Suppressor macrophage treated with lipopolysaccharide for 4 hours (primary cell): ENCODE results near the gene EPHA2.
"Not testable (repeated sequence)": the region's sequence is repeated elsewhere in the genome, so short reads cannot be mapped to it uniquely, and the experiment has no call there.

Experiments
- DNase-seq: peaks from one replicate; pipeline ENCODE4 v3.0.0-alpha.2; 2020

EPHA2 gene

DNA sequence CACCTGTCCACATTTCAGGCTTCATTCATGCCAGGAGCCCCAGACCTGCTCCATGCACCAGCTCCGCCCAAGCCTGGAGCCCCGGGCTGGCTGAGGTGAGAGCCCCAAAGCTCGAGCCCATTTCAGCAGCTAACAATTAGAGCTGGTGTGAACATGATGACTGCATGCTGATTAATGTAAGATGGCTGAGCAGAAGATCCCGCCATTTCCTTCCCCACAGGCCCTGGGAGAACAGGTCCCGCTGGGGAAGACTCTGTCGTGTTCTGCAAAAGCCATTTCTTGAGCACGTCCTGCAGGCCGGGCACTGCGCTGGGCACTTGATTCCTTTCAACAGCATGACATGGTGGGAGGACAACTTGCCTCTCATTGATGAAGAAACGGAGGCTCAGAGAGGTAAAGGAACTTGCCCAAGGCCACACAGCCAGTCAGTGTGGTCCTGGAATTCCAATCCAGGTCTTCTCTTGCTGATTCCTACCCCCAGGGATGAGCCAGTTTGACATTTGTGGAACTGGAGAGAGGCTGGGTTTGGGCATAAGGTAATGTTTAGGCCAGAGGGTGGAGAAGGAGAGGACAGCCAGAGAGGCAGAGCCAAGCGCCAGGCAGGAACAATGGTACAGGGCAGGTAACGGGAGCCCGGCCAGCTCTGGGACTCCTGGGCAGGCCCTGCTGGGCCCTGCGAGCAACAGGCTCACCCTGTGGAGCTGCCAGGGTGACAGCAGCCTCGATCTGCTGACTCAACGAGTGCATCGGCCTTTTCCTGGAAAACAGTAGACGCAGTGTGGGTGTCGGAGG, 28.1 kb upstream of the EPHA2 start:
- no peak for DNase-seq

DNA sequence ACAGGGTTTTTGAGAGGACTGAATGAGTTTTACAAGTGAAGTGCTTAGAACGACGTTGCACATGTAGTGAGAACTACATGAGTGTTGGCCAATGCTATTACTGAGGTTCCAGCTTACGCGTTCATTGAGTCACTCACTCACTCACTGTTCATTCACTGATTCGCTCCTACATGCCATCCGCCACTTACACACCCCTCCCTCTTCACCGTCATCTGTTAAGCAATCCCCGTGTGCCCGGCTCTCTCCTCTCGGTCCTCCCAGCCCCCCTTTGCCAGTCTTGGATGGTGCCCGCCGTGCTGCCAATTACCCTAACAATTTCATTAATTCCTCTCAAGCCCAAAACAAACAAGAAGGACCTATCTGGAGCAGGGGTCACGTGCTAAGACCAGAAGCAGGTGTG, 27.3 kb upstream of the EPHA2 start:
- peak; percentile 32 for DNase-seq

DNA sequence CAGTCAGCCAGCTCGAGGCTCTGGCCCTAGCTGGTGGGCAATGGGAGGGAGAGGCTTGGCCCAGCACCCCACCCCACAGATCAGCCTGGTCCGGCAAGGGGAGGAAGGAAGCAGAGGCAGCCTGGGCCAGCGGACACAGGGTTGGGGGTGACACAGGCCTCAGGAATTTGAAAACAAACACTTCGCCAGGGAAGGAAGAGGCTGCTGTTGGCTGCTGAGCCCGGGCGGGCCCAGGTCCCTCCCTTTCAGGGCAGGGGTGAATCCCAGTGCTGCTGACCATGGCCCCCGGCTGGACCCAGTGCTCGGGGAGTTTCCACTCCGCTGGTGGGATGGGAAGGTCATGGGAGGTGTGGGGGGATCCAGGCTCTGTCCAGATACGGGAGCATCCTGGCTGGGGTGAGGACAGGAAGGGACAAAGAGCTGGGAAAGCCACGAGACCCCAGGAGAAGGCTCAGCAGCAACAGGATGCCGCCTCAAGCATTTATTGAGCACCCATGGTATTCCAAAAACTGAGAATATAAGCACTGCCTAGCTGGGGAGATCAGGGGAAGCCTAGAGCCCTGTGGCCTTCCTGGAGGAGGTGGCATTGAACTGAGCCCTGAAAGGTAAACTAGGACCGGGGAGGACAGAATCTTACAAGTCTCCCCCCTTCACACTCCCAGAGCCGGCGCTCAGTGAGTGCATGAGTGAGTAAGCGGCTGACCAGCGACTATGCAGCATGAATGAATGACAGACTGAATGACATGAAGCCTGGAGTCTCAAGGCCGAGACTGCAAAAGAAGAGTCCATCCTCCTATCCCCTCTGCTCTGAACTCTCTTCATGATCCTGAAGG, 26.2 kb upstream of the EPHA2 start:
- DNase-seq = no peak

DNA sequence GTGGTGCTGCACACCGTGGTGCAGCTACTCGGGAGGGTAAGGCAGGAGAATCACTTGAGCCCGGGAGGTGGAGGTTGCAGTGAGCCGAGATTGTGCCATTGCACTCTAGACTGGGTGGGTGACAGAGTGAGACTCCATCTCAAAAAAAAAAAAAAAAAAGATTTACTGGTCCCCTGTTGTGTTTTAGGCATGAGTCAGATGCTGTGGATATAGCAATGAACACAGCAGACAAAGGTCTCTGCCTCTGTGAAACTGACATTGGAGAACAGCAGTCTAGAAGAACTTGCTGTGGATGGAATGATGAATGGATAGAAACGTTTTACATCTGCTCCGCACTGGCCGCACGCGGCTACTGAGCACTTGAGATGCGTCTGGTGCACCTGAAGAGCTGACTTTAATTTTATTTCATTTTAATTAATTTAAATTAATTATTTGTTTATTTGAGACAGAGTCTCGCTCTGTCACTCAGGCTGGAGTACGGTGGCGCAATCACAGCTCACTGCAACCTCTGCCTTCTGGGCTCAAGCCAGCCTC, 24.5 kb upstream of the EPHA2 start:
- DNase-seq = no peak

DNA sequence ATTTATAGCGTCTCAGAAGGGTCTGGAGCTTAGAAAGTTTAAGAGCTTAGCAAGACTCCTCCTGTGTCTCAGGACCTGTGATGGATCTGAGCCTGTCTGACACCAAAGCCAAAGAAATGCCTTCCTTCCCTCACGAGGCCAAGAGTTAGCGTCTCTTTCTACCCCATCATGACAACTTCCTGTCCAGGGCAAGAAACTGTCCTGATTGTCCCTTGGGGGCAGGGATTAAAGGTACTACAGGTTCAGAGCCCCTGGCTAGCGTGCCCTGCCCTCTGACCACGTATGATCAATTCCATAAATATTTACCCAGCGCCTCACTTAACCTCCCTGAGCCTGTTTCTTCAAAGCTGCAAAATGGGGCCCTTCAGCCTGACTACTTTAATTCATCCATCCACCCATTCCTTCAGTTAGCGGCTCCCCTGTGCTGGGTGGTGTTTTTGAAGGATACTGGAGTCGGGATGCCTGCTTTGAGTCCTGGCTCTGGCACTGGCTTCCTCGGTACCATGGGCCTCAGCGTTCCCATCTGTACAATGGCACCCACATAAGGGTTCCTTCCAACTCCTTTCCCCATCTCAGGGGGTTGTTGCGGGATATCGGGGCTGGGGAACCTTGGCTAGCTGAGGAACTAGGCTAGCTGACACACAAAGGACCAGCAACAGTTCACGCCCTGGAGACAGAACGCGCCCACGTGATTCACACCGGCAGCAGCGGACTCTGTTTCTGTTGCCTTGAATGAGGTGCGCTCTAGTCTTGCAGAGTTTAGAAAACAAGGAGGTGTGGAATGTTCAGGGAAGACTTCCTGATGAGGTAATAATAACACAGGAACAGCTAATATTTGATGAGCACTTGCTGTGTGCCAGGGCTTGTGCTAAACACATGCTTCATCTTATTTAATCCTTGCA, 23.0 kb upstream of the EPHA2 start:
- DNase-seq = no peak

DNA sequence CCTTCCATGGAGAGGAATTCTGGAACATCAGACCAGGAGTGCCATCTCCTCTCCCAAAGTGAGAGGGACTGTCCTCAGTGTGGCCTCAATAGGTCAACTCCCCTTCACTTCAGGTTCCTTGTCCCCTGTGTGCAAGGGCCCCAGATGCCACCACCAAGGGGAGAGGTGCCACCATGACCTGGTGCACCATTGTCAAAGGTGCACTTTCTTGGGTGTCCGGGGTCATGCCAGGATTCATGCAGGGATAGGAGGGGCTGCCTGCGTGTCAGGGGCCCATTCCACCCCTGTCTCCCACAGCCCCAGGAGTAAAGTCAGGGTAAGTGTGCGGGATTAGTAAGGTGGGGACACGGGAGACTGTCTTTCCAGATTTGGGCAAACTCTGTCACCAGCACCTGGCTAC, 21.4 kb upstream of the EPHA2 start:
- no peak for DNase-seq

DNA sequence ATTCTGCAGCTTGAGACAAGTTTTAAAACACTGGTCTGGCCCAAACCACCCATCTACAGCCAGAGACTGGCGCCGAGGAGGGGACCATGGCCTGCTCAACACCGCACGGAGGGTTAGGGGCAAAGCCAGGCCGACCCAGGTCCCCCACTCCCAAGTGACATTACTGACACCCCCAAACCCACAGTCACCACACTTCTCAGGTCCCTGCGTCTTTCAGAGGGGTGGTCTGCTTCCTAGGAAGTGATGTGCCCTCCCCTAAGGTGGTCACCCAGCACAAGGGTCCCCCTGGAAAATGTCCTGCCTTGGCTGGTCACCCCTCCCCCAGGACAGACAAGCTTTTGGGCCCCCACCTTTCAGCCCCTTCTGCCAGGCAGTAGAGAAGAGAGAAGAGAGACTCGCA, 20.8 kb upstream of the EPHA2 start:
- DNase-seq = no peak

DNA sequence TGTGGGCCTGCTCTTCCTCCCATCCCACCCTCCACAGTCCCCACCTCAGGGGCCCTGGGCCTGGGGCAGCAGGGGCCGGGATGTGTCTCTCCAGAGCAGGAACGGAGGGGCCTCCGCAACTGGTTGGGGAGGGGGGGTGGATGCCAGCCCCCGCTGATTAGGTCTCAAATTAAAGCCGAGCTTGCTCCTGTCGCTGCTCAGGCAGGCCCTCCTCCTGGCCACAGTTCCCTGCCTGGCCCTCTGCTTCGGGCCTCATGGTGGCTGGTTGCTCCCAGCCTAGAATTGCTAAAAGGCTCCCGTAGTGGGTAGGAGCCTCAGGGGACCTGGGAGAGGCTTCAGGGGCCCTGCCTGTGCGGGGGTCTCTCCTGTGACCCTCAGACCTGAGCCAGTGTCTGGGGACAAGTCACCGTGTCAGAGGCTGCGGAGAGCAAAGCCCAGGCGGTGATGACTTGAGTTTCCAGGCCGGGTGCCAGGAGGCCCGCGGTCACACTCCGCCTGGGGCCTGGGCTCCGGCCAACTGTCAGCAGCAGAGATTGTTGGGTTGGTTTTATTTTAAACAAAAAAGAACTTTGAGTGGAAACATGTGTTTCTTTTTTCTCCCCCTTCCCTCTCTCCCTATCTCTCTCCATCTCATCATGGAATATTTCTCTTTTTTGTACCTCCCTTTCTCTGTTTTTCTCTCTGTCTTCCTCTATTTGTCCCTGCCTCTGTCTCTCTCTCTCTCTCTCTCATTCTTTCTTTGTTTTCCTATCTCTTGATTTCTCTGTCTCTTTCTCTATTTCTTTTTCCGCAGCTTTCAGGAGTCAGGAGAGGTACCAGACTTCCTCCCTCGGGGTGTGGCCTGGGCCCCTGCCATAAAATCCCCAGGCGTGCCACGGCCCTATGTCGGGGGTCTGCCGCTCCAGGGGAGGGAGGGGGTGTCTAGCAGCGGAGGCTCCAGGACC, 20.0 kb upstream of the EPHA2 start:
- peak; percentile 46 for DNase-seq

DNA sequence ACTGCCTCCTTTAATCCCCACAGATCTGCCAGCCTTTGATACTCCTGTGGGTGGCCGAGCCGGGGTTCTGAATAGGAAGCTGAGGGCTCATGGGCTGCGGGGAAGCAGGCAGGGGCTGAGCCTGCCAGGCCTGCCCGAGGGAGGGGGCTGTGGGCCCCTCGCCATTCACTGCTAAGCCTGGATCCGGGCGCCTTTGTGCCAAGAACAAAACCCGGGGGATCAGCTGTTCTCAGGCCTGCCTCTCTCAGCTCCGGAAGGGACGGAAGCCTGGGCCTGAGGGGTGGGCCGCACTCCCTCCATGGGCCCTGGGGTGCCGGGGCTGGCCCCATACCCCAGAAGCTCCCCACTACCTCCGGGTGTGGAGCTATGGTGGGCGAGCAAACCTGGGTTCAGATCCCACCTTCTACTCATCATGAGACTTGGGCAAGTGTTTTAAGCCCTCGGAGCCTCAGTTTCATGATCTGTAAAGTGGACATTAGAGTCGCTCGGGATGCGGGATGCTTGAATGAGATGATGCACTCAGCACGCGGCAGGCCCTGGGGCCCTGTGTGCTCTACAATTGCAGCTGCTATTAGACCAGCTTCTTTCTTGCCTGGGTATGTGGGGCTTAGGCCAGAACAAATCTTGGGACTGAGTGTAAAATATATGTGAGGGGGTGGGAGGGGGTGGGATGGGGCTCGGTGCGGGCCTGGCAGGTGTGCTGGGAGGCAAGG, 19.2 kb upstream of the EPHA2 start:
- no peak for DNase-seq

DNA sequence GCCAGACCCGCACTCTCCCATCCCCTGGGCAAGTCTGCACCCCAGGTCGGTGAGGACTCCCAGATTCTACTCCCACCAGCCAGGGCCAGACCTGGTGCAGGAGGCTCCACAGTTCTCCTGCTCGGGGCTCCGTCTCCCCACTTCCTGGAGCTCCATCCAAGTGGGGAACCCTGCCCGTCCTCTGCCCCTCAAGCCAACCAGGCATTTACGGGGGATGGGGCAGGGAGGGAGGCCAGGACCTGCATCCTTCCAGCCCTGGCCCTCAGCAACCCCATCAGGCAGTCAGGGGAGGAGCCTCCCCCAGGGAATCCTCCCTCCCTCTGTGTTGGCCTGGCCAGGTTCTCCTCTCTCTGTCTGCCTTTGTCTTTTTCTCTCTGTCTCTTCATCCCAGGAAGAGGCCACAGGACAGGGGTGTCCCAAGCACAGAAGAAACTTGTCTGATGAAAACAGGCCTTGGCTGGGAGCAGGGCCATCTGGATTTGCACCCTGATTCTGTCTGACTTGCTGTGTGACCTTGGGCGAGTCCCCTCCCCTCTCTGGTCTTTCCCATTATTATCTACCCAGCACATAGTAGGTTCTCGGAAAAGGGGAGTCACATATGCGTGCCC, 18.5 kb upstream of the EPHA2 start:
- DNase-seq = no peak

DNA sequence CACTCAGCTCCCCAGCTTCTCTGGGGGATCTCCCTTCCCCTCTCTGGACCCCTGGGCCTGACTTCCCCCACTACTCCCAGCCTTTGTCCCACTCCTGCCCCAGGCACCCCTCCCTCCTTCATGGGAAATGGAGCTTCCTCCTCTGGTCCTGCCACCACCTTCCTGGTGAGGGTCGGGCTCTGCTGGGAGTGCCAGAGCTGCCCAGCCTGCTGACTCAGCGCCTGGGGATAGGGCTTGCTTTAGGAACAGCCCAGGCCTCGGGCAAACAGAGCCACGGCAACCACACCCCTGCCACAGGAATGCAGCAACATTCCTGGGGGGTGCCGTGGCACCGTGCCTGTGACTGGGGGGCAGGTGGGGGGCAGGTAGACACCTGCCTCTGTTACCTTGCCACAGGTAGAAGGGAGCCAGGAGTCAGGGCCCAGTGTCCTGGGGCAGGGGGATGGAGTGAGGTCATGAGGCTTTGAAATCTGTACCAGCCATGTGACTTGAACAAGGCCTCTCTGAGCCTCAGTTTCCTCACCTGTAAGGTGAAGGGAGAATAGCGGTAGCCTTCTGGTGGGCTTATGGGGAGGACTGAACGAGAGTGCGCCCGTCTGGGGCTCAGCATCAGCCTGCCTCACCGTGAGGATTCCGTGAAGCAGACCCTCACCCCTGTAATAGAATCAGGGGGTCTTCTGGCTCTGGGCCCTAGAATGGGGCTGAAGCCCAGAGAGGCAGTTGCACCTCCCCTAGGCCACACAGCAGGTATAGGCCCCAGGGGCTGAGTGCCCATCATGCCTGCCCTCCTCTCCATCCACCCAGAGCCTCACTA, 17.8 kb upstream of the EPHA2 start:
- DNase-seq = no peak

DNA sequence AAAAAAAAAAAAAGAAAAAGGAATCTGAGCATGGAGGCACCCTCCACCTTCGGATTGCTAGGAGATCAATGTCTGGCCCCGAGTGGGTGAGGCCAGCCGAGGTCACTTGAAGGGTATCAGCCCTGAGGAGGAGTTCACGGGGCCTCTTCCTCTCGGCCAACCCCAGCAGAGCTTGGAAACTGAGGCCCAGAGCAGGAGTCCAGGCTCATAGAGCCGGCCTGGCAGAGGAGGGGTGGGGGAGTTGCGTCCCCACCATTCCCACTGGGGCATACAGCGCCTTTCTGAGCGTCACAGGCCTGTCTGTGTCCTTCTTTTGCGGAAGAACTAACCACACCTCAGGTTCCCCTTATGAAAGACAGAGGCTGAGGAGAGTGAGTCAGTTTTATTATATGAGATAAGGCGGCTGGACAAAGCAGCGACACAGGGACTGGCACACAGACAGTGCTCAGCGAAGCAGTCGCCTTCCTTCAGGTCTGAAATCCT, 17.1 kb upstream of the EPHA2 start:
- DNase-seq = peak; percentile 76

DNA sequence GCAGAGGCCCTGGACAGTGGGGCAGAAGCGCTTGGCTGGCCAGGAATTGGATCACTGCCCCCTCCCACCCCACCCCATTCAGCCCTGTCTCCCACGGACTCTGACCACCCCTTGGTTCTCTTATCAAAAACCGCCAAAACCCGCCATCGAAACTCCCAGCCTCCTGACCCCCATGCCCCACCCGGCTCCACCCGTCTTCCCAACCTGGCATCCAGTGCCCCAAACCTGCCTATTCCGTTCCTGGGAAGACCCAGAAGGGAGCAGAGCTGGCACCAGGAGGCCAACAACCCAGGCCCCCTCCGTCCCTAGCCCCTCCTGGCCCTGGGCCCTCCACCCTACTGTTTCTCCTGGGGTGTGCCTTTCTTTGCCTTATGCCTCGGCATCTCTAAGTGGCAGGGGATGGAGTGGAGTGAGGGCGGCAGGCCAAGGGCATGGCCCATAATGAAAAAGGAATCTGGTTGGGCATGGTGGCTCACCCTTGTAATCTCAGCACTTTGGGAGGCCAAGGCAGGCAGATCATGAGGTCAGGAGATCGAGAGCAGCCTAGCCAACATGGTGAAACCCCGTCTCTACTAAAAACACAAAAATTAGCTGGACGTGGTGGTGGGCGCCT, 16.5 kb upstream of the EPHA2 start:
- no peak for DNase-seq

DNA sequence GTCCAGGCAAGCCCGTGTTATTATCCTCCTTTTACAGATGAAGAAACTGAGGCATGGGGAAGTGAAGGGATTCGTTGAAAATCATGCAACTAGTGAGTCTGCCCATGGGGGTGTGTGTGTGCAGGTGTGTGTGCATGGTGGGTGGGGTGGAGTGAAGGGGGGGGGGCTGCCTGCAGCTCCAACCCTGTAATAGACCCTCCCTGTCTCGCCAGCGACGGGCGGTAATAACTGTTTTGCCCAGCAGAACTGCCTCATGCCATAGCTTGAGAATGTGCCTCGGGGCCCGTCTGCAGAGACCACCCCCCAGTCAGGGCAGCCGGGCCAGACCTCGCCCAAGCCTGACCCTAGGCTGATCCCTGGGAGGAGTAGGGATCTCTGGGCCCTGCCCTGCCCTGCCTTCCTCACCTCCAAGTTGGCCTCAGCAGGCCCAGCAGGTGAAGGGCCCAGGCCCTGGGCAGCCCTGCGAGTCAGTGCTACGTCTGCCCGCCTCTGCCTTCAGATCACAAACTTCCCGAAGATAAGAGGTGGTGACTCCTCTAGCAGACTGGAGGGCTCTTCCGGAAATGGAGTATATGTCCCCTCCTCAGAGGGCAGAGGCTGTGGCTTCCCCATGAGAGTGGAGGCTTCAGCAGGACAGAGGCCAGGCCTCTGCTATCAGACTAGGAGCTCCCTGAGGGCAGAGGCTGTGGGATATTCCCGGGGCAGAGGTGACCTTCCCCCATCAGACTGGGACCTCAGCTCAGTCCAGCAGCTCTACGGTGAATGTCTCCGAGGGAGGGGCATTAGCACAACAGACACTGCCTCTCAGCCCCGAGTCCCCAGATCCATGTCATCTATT, 15.7 kb upstream of the EPHA2 start:
- DNase-seq = no peak

DNA sequence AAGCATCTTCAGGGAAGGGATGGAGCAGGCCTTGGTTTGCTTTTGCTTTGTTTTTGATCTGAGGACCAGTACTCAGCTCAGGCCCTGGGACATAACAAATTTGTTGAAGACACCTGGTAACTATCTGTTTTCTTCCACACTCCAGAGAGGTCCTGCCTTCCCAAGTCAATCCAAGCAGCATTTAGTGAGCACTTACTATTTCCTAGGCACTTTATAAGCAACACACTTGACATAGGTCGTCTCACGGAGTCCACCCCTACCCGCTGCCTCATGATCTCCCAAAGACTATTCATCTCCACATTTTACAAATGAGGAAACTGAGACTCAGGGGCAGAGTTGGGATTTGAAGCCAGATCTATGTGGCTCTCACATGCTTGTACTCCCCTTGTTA, 14.4 kb upstream of the EPHA2 start:
- DNase-seq = no peak

DNA sequence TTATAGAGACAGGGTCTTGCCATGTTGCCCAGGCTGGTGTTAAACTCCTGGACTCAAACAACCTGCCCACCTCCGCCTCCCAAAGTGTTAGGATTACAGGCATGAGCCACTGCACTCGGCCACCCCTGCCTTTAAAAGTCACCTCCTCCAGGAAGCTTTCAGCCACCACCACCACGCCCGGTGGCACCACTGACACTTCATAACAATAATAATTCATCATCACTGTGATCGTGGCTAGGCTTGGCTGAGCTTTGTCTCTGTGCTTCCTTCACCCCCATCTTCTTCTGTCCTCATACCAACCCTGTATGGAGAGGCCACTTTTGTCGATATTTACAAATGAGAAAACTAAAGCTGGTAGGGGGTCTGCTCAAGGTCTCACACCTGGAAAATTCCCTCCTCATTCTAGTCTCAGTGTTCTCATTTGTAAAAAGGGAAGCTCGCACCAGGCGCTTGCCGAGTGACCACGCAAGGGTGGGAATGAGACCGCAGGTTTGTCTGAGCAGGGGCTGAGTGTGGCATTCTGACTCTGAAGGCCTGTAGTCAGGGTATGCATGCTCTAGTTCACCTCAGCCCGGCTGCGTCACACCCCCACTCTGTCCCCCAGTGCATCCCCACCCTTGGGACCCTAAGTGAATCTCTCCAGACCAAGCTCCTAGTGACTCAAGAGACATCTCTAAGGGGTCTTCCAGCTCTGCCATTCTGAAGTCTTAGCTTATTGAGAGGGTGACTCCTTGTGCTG, 12.9 kb upstream of the EPHA2 start:
- no peak for DNase-seq

DNA sequence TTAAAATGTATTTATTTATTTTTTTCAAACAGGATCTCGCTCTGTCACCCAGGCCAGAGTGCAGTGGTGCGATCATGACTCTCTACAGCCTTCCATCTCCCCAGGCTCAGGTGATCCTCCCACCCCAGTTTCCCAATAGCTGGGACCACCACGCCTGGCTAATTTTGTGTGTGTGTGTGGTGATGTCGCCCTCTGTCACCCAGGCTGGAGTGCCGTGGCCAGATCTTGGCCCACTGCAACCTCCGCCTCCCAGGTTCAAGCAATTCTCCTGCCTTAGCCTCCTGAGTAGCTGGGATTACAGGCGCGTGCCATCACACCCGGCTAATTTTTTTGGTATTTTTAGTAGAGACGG, 12.3 kb upstream of the EPHA2 start:
- DNase-seq = not testable (repeated sequence)
